Measurements from ENCODE around the gene TSPAN13. TPM values are rescaled to one million over a fixed set of nuclear protein-coding genes. Genes with fewer than 3 reads are reported as not detected.

The TSPAN13 gene
- total and polyA plus RNA-seq, 2 of the 8 experiments (the other 6 are each of a cell fraction or from before 2014, with no cell fraction given) = 15.3 to 28.1 TPM

DNA sequence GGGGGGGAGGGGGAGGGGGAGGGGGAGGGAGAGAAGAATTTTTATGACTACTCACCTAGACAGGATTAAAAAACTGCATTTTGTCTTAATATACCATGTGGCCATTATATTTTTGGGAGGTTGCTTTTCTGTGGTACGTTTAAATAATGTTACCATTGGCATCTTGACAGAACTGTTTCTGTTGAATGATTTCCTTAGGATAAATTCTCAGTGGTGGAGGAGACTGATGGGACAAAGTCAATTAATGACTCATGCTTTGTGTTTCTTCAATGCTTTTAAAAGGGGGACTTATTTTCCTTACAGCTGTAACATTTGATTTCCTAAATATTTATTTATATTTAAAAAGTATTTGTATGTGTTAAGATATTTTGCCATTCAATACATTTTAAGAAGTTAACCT is 37.5 kb downstream of the TSPAN13 start (continued):
- TF ChIP-seq POU5F1 (IDR thresholded peaks at IDR 0.05; ENCODE audit: low read depth, low read length) = no peak
- TF ChIP-seq MAFK (IDR thresholded peaks at IDR 0.05; ENCODE audit: low read depth, low read length) = no peak
